ENCODE measurements around the gene PLEKHA5.
A peak's percentile ranks its signal among the peaks of the same experiment; 100 is the strongest.
"Not testable (repeated sequence)": the region's sequence is repeated elsewhere in the genome, so short reads cannot be mapped to it uniquely, and the experiment has no call there.

The PLEKHA5 gene

DNA sequence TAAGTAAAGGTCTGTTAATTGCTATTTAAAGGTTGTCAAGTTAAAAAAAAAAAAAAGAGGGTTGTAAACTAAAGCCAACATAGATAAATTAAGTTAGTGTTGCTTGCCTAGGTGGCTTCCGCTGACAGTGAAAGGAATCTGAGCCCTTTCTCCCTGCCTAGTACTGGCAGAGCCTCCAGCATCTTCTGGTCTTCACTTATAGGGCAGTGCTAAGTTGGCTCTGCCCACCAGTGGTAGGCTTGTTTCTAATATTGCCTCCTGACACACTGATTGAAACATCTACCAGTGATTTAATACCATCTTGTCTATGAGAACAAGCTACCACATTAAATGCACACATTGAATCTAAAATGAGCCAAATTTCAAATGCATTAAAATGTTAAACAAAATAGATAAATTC is 39.7 kb downstream of the PLEKHA5 start:
- no peak for DNase-seq (ENCODE audit: low read depth)

DNA sequence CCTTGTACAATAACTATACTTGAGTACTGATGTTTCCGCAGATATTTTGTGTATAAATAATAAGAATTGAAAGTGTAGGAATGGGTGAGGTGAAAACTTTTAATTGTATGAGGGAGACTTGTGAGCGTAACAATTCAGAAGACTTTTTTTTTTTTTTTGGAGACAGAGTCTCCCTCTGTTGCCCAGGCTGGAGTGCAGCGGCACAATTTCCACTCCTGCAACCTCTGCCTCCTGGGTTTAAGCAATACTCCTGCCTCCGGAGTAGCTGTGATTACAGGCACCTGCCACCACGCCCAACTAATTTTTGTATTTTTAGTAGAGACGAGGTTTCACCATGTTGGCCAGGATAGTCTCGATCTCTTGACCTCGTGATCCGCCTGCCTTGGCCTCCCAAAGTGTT is 40.8 kb downstream of the PLEKHA5 start:
- not testable (repeated sequence) for DNase-seq (ENCODE audit: low read depth)

DNA sequence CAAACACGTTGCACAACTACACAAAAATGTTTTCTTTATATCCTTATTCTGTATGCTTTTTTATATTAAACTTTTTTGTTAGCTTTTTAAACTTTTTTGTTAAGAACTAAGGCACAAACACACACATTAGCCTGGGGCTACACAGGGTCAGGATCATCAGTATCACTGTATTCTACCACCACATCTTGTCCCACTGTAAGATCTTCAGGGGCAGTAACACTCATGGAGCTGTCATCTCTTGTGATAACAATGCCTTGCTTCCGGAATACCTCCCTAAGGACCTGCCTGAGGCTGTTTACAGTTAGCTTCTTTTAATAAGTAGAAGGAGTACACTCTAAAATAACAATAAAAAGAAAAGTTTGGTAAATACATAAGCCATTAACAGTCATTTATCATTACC is 42.2 kb downstream of the PLEKHA5 start:
- DNase-seq (ENCODE audit: low read depth), result peak; percentile 48

DNA sequence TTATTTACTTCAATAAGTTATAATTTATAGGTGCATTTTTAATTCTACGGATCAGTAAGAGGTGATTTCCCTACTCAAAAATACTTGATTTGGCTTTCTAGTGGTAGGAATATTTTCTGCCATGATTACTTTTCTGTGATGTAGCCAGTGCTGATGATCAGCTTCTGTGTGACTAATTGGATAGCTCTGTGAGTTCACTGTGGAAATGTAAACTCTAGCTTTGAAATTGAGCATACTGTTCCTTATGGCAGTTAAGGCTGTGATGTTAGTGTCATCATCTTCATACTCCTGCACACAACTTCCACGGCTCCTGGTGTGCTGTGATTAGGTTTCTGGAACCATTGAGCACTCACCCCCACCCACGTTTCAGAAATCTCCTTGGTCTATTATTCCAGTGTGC is 48.2 kb downstream of the PLEKHA5 start:
- peak; percentile 52 for DNase-seq (ENCODE audit: low read depth)

DNA sequence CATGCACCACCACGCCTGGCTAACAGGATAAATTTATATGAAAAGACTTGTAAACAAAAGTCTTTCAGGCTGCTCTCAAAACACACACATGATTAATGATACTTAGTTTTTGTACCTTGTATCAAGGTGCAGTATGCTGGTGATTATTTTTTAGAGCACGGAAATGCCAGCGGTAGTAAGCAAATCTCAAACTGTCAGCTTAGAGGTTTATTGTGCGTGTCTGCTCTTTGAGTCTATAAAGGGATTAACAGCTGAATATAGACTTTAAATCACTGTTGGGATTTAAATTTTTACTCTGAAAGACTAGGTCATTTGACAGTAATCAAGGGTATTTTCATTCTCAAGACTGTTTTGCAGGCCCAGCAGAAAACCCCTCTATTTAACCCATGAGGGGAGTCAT is 50.5 kb downstream of the PLEKHA5 start:
- DNase-seq (ENCODE audit: low read depth), result no peak

DNA sequence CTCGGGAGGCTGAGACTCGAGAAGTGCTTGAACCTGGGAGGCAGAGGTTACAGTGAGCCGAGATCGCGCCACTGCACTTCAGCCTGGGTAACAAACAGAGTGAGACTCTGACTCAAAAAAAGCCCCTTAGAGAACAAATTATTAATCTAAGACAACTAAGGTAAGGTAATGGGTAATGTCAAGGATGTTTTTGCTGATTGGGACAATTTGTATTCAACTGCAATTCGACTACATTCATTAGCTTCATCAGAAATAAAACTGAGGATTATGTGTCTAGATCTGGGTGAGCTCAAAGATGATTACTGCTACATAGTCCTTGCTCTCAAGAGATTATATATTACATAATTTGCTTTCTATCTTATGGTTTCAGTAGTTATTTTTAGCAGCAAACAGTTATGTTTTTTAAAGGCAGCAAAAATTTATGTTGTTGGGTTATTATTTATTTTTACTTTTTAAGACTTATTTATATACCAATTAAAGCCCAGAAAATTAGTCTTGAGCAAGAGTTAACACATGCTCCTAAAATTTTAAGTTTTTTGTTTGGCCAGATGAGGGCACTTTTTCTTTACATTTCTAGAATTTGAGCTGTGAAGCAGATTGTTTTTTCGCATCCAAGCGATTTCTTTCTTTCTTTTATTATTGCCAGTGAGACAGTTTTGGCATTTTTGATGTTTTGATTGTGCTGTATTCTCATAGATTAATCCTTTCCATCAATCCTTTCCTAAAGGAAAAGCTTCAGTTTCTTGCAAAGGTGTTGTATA is 52.3 kb downstream of the PLEKHA5 start:
- no peak for DNase-seq (ENCODE audit: low read depth)

DNA sequence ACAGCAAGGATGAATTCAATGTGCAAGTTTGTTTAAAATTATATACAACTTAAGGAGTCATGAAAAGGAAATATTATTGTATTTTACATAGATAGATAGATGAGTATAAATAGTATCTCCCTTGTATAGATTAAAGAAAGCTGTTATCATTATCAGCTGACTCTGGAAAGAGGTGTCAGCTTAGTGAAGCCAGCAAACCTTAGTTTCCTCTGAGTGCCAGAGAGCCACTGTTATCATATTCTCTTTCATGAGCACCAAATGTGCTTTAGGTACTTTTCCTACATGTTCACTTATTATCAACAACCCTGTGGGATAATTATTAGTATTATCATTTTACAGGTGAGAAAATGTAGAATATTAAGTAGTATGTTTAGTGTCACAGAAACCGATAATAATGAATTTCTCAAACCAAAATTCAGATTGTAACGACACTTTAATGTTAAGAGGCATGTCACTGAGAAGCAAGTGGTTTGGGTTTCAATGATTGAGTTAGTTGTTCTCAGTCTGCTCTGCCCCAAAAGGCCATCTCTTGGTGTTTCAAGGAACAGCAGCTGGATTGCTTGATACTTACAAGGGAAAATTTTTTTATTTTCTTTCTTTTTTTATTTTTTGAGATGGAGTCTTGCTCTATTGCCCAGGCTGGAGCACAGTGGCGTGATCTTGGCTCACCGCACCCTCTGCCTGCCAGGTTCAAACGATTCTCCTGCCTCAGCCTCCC is 53.7 kb downstream of the PLEKHA5 start:
- DNase-seq (ENCODE audit: low read depth), result no peak

DNA sequence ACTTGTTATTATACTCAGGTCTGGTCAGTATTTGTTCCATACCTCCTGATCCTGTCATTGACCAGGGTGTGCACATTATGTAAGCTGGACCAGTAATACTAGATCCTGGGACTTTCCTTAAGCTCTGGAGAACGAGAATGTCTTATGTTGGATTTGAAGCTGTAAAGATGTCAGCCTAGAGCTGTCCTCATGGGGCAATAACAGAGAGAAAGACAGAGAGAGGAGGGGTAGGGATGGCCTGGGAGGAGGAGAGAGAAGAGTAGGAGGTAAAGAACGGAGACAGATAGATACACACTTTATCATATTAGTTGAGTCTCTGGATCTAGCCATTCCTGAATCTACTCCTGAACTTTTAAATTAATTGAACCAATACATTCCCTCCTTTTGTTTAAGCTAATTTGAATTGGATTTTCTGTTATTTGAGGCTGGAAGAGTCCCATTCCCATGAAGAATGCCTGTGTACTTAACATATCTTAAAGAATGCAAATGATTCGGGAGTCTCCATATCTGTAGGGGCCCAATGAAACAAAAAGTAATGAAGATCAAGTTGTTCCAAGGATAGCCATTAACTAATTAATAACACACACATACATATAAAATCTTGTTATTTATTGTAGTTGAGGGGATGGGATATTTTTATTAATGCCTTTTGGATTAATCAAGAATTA is 55.9 kb downstream of the PLEKHA5 start:
- no peak for DNase-seq (ENCODE audit: low read depth)

DNA sequence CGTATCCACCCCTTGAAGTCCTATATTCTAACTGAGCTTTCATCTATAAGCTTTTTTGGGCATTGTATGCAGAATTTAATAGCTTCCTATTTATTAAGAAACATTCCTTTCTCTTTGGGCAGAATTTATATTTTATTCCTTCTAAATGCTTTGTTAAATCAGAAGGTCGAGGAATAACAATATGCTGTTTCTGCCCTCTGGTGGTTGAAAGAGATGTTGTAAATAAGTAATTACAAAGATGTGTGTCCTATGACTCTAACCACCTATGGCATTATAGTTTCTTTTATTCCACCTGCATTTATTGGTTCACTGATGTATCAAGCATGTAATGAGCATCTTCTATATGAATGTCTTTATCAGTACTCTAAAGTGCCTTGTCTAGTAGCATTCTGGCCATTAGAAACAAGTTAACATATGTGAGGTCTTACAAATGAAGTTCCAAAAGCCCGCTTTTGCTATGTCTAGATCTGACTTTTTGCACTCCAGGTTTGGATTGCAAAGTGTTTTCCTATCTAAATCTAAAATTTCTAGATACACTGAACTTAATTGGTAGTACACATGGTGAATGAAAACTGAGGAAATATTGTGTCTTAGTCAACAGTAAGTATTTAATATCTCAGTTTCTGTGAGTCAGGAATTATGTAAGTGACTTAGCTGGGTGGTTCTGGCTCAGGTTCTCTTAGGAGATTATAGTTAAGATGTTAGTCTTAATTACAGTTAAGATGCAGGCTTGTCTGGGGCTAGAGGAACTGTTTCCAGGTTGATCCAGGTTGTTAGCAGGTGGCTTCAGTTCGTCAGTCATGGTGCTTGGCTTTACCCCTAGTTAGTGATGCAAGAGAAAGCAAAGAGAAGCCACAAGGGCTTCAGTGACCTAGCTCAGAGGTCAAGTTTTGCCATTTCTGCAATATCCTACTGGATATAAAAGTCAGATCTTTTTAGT is 57.5 kb downstream of the PLEKHA5 start:
- DNase-seq (ENCODE audit: low read depth), result peak; percentile 64

DNA sequence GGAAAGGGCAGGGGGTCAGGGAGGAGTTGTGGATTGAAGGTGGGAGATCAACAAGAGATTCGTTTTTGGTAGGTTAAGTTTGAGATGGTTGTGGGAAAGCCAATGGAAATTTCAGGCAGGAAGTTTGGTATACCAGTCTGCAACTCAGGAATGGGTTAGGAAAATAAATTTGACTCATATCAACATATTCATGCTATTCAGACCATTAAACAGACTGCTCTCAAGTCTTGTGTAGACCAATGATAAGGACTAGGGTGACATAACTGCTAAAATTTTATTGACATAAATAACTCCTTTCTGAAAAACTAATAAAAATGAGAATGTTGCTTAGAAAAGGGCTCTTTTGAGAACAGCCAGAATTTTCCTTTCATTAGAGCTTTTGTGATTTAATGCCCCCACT is 60.0 kb downstream of the PLEKHA5 start:
- DNase-seq (ENCODE audit: low read depth), result peak; percentile 54

DNA sequence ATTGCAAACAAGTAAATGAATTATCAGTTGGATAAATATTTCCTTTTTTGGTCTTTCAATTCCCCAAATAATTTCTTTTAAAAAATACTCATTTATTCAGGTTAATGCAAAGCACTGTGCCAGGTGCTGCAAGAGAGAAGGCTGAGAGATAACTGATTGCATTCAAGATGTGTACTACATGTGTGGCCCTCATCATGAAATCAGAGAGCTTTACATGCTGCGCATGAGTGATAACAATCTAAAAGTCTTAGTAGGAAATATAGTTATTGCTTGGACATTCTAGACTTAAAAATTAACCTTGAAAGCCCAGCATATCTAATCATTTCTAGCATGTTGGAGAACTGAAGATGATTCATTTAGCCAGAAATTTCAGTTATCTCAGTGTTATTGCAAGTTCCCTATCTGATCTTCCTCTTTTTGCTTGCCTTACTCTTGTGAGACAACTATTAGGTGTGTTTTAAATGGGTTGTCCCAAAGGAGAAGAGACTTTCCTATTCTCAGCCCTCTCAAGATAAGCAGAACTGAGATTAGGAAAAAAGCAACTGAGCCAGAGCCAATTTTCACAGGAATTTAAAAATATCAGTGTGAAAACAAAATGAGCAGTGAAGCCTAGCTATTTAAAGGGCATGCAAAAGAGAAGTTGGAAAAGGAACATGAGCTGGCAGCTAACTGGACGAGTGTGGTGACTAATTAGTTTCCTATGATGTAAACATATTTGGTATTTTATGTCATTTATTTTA is 60.9 kb downstream of the PLEKHA5 start:
- peak; percentile 74 for DNase-seq (ENCODE audit: low read depth)

DNA sequence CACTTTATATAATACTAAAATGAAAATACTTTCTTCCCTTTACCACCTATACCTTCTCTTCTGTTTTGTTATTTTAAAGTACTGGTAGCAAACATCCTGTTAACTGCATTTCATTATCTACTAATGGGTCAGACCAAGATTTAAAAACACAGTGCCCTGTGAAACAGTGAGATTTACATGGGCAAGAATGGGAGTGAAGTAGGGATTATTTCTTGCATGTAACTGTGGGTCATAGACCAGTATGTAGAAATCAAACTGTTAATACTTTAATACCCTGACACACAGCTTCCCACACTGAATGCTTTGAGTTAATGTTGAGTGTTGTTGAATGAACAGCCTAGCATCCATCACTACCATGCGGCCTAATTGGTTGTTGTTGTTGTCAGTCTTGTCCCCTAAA is 61.6 kb downstream of the PLEKHA5 start:
- no peak for DNase-seq (ENCODE audit: low read depth)

DNA sequence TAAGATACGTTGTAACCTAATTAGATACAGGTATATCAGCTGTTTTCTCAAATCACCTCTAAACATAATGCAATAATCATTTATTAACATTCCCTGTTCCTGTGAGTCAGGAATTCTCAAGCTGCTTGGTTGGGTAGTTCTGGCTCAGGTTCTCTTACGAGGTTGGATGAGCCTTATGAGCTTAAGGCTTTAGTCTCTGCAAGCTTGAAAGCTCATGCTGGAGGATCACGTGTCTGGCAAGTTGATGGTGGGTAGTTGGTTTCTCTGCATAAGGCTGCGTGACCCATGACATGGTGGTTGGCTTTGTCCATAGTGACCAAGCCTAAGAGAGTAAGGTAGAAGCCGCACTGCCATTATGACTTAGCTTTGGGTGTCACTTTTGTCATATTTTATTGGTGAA is 62.0 kb downstream of the PLEKHA5 start:
- no peak for DNase-seq (ENCODE audit: low read depth)

DNA sequence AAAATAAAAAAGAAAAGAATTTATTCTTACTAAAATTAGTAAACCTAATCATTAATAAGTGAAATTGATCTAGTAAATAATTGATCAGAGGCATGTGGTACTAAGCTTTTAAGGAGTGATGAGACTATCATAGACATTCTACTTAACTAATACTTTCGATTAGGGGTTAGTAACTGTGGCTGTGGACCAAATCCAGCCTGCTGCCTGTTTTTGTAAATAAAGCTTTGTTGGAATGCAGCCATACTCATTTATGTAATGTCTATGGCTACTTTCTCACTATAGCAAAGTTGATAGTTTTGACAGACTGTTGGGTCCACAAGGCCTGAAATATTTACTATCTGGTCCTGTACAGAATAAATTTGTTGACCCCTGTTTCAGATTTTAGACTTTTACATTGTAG is 63.2 kb downstream of the PLEKHA5 start:
- no peak for DNase-seq (ENCODE audit: low read depth)

DNA sequence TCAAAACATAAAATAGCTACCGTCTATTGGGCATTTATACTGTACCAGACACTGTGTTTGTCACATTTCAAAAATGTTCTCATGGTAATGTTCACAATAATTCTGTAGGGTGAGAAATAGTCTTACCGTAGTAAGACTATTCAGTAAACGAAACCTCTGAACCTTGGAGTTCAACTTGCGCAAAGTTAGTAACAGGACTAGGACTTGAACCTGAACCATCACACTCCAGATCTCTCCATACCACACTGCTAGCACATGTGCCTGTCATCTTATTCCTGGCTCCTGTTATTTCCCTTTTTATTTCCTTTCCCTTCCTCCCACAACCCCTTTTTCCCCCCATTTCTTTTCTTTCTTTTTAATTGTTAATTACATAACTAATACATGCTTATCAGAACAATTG is 65.4 kb downstream of the PLEKHA5 start:
- no peak for DNase-seq (ENCODE audit: low read depth)

DNA sequence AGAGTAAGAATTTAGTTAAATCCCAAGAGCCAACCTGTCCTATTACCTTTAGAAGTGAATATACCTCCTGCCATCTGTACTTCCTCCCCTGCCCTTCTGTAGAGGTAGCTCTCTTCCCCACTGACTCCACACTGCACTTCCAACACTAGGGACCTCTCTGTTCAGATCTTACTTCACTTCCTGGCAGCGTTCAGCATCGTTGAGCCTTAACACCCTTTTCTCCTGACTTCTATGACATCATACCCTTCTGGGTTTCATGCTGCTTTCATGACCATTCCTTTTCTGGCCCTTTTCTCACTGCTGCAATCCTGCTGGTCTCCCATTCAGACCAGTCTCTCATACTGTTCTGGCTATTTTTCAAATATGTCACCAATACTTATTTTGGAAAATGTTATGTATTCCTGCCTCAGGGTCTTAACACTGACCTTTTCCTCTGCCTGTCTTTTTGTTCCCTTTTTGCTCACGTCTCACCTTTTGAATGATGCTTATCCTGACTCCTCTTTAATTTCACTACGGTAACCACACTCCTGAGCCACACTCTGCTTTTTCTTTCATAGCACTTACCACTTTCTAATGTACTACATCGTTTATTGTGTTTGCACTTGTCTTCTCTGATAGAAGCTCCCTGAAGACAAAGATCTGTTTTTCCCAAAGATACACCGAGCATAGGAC is 67.6 kb downstream of the PLEKHA5 start:
- no peak for DNase-seq (ENCODE audit: low read depth)

DNA sequence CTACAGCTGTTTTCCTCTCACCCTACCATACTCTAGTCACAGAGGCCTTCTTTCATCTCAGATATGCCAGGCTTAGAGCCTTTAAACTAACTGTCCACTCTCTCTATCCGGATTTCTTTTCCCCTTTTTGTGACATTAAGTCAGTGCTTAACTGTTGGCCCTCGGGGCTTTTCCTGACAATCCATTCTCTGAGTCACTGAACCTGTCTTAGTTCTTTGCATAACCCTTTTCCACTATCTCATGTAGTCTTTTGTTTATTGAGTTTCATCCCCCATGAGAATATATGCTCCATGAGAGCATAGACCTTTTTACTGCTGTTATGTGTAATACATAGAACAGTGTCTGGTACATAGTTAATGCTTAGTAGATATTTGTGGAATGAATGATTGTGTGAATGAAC is 68.7 kb downstream of the PLEKHA5 start:
- peak; percentile 91 for DNase-seq (ENCODE audit: low read depth)

DNA sequence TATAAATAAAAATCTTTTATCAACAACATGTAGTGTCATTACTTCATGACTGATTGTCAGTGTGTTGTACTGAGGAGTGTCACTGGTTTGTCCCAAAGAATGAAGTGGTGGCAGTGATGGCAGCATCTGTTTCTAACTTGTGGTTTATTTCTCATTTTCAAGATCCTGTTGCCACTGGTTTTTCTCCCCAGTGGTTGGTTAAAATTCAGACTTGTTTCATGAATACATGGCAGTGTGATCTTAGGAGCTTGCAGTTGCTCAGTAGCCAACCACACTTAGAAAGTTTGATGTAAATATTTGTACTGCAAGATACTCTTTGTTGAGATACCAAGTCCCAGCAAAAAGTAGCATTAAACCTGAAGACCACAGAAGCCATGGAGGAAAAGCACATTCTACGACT is 69.8 kb downstream of the PLEKHA5 start:
- DNase-seq (ENCODE audit: low read depth), result no peak

DNA sequence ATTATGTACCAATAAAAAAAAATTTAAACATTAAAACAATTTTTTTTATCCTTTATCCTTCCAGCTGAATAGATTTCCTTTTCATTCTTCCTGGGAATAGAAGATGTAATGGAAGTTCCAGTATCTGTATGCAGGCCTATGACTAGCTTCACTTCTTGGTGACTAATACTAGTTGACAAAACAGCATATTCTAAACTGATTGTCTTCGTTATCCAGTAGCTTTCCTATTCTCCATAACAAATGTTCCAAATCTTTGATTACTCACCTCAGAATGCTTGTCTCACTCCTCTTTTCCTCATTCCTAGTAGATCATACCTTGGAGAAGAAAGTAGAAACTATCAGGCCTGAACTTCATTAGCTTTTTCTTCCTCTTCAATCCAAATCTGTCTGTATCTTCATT is 70.7 kb downstream of the PLEKHA5 start:
- peak; percentile 54 for DNase-seq (ENCODE audit: low read depth)

DNA sequence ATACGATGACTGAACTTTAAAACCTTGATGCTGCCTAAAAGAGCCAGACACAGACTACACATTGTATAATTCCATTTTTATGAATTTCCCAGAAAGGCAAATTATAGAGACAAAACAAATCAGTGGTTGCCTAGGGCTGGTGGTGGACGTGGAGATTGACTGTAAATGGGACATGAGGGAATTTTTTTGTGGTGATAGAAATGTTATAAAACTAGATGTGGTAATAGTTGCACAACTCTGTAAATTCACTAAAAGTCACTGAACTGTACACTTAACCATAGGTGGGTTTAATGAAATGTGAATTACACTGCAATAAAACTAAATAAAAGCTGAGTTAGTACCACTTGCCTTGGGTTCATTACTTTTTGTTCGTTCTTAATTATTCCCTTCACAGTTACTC is 72.1 kb downstream of the PLEKHA5 start:
- DNase-seq (ENCODE audit: low read depth), result peak; percentile 81

DNA sequence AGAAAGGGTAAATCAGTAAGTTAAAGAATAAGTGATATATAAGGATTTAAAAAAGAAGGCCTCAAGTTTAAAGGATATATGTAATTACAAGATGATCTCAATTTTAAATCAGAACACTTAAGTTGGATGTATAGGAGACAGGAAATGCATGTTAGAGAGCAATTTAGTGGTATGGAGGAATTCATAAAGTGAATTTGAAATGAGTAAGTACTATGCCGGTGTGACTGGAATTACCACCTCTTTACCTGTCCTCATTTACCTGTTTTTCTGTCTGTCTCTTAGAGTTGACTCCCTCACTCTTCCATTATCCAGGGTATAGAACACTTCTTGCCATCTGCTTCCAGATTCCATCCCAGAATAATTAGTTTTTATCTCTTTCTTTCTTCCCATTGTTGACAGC is 73.5 kb downstream of the PLEKHA5 start:
- no peak for DNase-seq (ENCODE audit: low read depth)

Data from EH (cell line).